ENCODE measurements around the gene C14orf119. TPM values are rescaled to one million over a fixed set of nuclear protein-coding genes. Genes with fewer than 3 reads are reported as not detected.

Gene C14orf119
- total RNA-seq, 3 donors from 2014 or later (not counting 1 experiment from before 2014, with no cell fraction given), result 10.6 to 19.0 (median 14.7) TPM

GRCh38 chr14:23127861-23128260 lies 32.6 kb downstream of the C14orf119 start:
- Histone ChIP-seq H3K36me3 (ENCODE audit: control insufficient read depth, insufficient read depth, low read length) (no peaks in the 10 kb centered on the region), H3K4me1 (ENCODE audit: control insufficient read depth, insufficient read depth, low read length) (no peaks in the 10 kb centered on the region), H3K27me3 (ENCODE audit: control insufficient read depth, insufficient read depth, low read length) (no peaks in the 10 kb centered on the region), H3K4me3 (ENCODE audit: low read length) (no peak overlapping the region), H3K9me3 (ENCODE audit: control insufficient read depth, insufficient read depth, low read length) (no peaks in the 10 kb centered on the region), H3K27ac (ENCODE audit: low read length) (no peak overlapping the region)
- ATAC-seq (no peak), DNase-seq (no peak)
- no peaks in the 10 kb centered on the region for H3K9me3 Mint-ChIP-seq
- no peaks in the 10 kb centered on the region for H3K4me1 Mint-ChIP-seq
- H3K27ac Mint-ChIP-seq, result no peak overlapping the region
- H3K36me3 Mint-ChIP-seq, result no peaks in the 10 kb centered on the region
- H3K27me3 Mint-ChIP-seq (ENCODE audit: low read depth in 2 of 2), result peaks cover 11 to 20% of the 10 kb centered on the region in 2 donors
- TF ChIP-seq, protein P1, sequence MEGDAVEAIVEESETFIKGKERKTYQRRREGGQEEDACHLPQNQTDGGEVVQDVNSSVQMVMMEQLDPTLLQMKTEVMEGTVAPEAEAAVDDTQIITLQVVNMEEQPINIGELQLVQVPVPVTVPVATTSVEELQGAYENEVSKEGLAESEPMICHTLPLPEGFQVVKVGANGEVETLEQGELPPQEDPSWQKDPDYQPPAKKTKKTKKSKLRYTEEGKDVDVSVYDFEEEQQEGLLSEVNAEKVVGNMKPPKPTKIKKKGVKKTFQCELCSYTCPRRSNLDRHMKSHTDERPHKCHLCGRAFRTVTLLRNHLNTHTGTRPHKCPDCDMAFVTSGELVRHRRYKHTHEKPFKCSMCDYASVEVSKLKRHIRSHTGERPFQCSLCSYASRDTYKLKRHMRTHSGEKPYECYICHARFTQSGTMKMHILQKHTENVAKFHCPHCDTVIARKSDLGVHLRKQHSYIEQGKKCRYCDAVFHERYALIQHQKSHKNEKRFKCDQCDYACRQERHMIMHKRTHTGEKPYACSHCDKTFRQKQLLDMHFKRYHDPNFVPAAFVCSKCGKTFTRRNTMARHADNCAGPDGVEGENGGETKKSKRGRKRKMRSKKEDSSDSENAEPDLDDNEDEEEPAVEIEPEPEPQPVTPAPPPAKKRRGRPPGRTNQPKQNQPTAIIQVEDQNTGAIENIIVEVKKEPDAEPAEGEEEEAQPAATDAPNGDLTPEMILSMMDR (IDR thresholded peaks at IDR 0.05), result no peak
- no peak overlapping the region for H3K4me3 Mint-ChIP-seq
- intact Hi-C loops (cut with micrococcal nuclease), result no loop called here
- WGBS (ENCODE audit: insufficient coverage), result 80% methylated on average over 3 of the region's 3 CpGs

DNA sequence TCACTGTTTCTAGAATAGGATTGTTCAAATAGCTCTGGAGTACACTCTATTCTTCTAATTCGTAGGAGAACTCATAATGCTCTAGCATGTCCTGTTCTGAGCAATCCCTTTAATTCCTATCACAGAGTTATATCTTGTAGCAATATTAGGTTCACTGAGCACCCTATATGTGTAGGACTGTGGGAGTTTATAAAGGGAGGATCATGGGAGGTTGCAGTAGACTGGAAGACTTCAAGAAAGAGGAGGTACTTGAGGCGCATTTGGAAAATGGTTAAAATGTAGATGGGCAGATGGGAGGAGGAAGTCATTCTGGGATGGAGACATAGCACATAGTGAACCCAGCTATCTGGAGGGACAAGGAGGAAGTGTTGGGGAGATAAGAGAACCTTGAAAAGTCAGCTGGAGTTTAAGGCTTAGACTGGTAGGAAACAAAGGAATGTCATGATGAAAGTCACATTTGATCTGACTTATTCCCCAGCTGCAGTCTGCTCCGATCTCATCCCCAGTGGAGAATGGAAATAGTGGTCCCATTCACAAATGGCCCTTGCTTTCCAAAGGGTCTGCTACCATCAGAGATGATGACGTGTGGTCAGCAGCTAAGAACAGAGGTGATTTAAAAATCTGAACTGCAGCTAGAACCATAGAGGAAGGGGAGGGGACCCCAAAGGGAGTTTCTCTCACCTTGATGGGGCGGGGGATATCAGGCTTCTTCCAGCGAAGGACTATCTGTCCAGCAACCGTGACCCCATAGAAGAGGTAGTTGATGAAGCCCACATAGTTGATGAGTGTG lies 33.9 kb downstream of the C14orf119 start:
- Histone ChIP-seq H3K36me3 (ENCODE audit: control insufficient read depth, insufficient read depth, low read length) (no peaks in the 10 kb centered on the region), H3K27ac (ENCODE audit: low read length) (no peak overlapping the region), H3K9me3 (ENCODE audit: control insufficient read depth, insufficient read depth, low read length) (no peaks in the 10 kb centered on the region), H3K27me3 (ENCODE audit: control insufficient read depth, insufficient read depth, low read length) (no peaks in the 10 kb centered on the region), H3K4me3 (ENCODE audit: low read length) (no peak overlapping the region), H3K4me1 (ENCODE audit: control insufficient read depth, insufficient read depth, low read length) (no peaks in the 10 kb centered on the region)
- no peak overlapping the region for H3K4me3 Mint-ChIP-seq
- H3K4me1 Mint-ChIP-seq, result no peaks in the 10 kb centered on the region
- H3K36me3 Mint-ChIP-seq, result no peaks in the 10 kb centered on the region
- DNase-seq, result no peak
- no peak for ATAC-seq
- WGBS (ENCODE audit: insufficient coverage), result 92% methylated on average over 6 of the region's 7 CpGs
- H3K27ac Mint-ChIP-seq, result no peak overlapping the region
- peaks cover 11 to 16% of the 10 kb centered on the region in 2 donors for H3K27me3 Mint-ChIP-seq (ENCODE audit: low read depth in 2 of 2)
- TF ChIP-seq, protein P1 (IDR thresholded peaks at IDR 0.05), result no peak
- intact Hi-C loops (cut with micrococcal nuclease), result no loop called here
- no peaks in the 10 kb centered on the region for H3K9me3 Mint-ChIP-seq

GRCh38 chr14:23129759-23130316 lies 34.5 kb downstream of the C14orf119 start:
- no peaks in the 10 kb centered on the region for H3K9me3 Mint-ChIP-seq
- no peak overlapping the region for H3K27ac Mint-ChIP-seq
- DNase-seq, result no peak
- TF ChIP-seq, protein P1 (IDR thresholded peaks at IDR 0.05), result no peak
- Histone ChIP-seq H3K4me3 (ENCODE audit: low read length) (no peak overlapping the region), H3K27me3 (ENCODE audit: control insufficient read depth, insufficient read depth, low read length) (no peaks in the 10 kb centered on the region), H3K4me1 (ENCODE audit: control insufficient read depth, insufficient read depth, low read length) (no peaks in the 10 kb centered on the region), H3K36me3 (ENCODE audit: control insufficient read depth, insufficient read depth, low read length) (no peaks in the 10 kb centered on the region), H3K27ac (ENCODE audit: low read length) (no peak overlapping the region), H3K9me3 (ENCODE audit: control insufficient read depth, insufficient read depth, low read length) (no peaks in the 10 kb centered on the region)
- intact Hi-C loops (cut with micrococcal nuclease), result no loop called here
- H3K36me3 Mint-ChIP-seq, result no peaks in the 10 kb centered on the region
- no peak overlapping the region for H3K4me3 Mint-ChIP-seq
- ATAC-seq, result no peak
- no peaks in the 10 kb centered on the region for H3K4me1 Mint-ChIP-seq
- WGBS (ENCODE audit: insufficient coverage), result 83% methylated on average over 7 of the region's 7 CpGs
- H3K27me3 Mint-ChIP-seq (ENCODE audit: low read depth in 2 of 2), result peaks cover 11 to 16% of the 10 kb centered on the region in 2 donors
